Ureter (tissue), 1 donor: ENCODE measurements around the gene ATOSB. TPM values are rescaled to one million over a fixed set of nuclear protein-coding genes. Genes with fewer than 3 reads are reported as not detected.

Source experiments
- DNase-seq: peaks from one replicate; pipeline ENCODE4 v3.0.0-alpha.2; 2020; ENCODE audit warnings: low spot score
- total RNA-seq: library from RNA; stranded (reverse); gene quantifications from one replicate; pipeline ENCODE4 v1.2.4, GENCODE V29; 2023
- donor health status: DM: yes; HTN: yes; CAD: no.

Gene ATOSB
- total RNA-seq, 1 donor from 2014 or later, result 11.5 TPM

- no peak for DNase-seq
These were observed 3.2 kb downstream of the ATOSB start for GRCh38 chr9:35112257-35113020.

GRCh38 chr9:35111001-35111933 lies 4.4 kb downstream of the ATOSB start:
- peak; percentile 98 for DNase-seq

- peak; percentile 49 for DNase-seq
These were observed 5.3 kb downstream of the ATOSB start for GRCh38 chr9:35110327-35110761.

- DNase-seq, result peak; percentile 37
These were observed 6.6 kb downstream of the ATOSB start for GRCh38 chr9:35108946-35109575.

GRCh38 chr9:35108461-35108860 lies 7.2 kb downstream of the ATOSB start:
- DNase-seq, result peak; percentile 32

GRCh38 chr9:35107297-35108290 lies 8.1 kb downstream of the ATOSB start:
- peak; percentile 41 for DNase-seq

GRCh38 chr9:35106343-35106730 lies 9.3 kb downstream of the ATOSB start:
- DNase-seq, result no peak

GRCh38 chr9:35105571-35106342 lies 9.9 kb downstream of the ATOSB start:
- no peak for DNase-seq

- DNase-seq, result no peak
These were observed 10.5 kb downstream of the ATOSB start for GRCh38 chr9:35105126-35105525.

- no peak for DNase-seq
These were observed 11.1 kb downstream of the ATOSB start for GRCh38 chr9:35104586-35104985.

GRCh38 chr9:35103660-35104191 lies 11.9 kb downstream of the ATOSB start:
- DNase-seq, result no peak

- DNase-seq, result peak; percentile 95
These were observed 12.6 kb downstream of the ATOSB start, which contains the start of gene STOML2 for GRCh38 chr9:35102769-35103659. Gene STOML2, minus strand, starts transcription at chr9:35103131. Its CDS starts 37 bp downstream, at chr9:35103094.

GRCh38 chr9:35102465-35102768 lies 13.2 kb downstream of the ATOSB start:
- DNase-seq, result no peak

- DNase-seq, result no peak
These were observed 18.1 kb downstream of the ATOSB start for GRCh38 chr9:35097573-35097972.

GRCh38 chr9:35096035-35096849 lies 19.4 kb downstream of the ATOSB start, which contains the start of gene PIGO:
Gene PIGO, minus strand, starts transcription at chr9:35096591. Its CDS starts 1,026 bp downstream, at chr9:35095565.
- DNase-seq, result peak; percentile 90

- no peak for DNase-seq
These were observed 24.1 kb downstream of the ATOSB start for GRCh38 chr9:35091536-35091935.

GRCh38 chr9:35089434-35089833 lies 26.2 kb downstream of the ATOSB start:
- no peak for DNase-seq

- no peak for DNase-seq
These were observed 30.6 kb downstream of the ATOSB start for GRCh38 chr9:35085078-35085477.
